ENCODE results near the gene C12orf57.

Gene C12orf57

GRCh38 chr12:6954316-6955107 is 10.7 kb downstream of the C12orf57 start:
- DNase-seq, result no peak

- no peak for DNase-seq
These were observed 11.5 kb downstream of the C12orf57 start for GRCh38 chr12:6955108-6956020.

GRCh38 chr12:6956021-6956727 is 12.4 kb downstream of the C12orf57 start:
- DNase-seq, result no peak

GRCh38 chr12:6957151-6957701 is 13.4 kb downstream of the C12orf57 start:
- DNase-seq, result no peak

GRCh38 chr12:6957741-6958608 is 14.2 kb downstream of the C12orf57 start:
- no peak for DNase-seq

- DNase-seq, result no peak
These were observed 14.8 kb downstream of the C12orf57 start for GRCh38 chr12:6958609-6959057.

GRCh38 chr12:6959058-6959804 is 15.4 kb downstream of the C12orf57 start:
- DNase-seq, result no peak

- DNase-seq, result no peak
These were observed 16.2 kb downstream of the C12orf57 start for GRCh38 chr12:6959805-6960592.

- no peak for DNase-seq
These were observed 16.9 kb downstream of the C12orf57 start for GRCh38 chr12:6960593-6961277.

GRCh38 chr12:6961278-6961694 is 17.5 kb downstream of the C12orf57 start:
- DNase-seq, result peak; percentile 14

- peak; percentile 76 for DNase-seq
These were observed 18.0 kb downstream of the C12orf57 start for GRCh38 chr12:6961695-6962284.

GRCh38 chr12:6962285-6963015 is 18.6 kb downstream of the C12orf57 start:
- DNase-seq, result no peak

GRCh38 chr12:6963016-6963731 is 19.4 kb downstream of the C12orf57 start:
- peak; percentile 61 for DNase-seq

GRCh38 chr12:6963791-6964413 is 20.1 kb downstream of the C12orf57 start:
- DNase-seq, result peak; percentile 64

- no peak for DNase-seq
These were observed 20.8 kb downstream of the C12orf57 start for GRCh38 chr12:6964605-6965025.

- DNase-seq, result peak; percentile 62
These were observed 21.3 kb downstream of the C12orf57 start for GRCh38 chr12:6965026-6965661.

- no peak for DNase-seq
These were observed 21.9 kb downstream of the C12orf57 start for GRCh38 chr12:6965714-6966113.

All from COR-L47 (cell line).